GM18858 (cell line): ENCODE measurements around the gene GABRD.

Experiments used
- ATAC-seq: cut with Tn5 transposase; IDR thresholded peaks from one replicate; pipeline ENCODE4 v1.9.1; 2021; ENCODE audit not compliant: unreplicated experiment

The GABRD gene

GRCh38 chr1:2018217-2019171 is 651 bp upstream of the GABRD start:
- no peak for ATAC-seq

DNA sequence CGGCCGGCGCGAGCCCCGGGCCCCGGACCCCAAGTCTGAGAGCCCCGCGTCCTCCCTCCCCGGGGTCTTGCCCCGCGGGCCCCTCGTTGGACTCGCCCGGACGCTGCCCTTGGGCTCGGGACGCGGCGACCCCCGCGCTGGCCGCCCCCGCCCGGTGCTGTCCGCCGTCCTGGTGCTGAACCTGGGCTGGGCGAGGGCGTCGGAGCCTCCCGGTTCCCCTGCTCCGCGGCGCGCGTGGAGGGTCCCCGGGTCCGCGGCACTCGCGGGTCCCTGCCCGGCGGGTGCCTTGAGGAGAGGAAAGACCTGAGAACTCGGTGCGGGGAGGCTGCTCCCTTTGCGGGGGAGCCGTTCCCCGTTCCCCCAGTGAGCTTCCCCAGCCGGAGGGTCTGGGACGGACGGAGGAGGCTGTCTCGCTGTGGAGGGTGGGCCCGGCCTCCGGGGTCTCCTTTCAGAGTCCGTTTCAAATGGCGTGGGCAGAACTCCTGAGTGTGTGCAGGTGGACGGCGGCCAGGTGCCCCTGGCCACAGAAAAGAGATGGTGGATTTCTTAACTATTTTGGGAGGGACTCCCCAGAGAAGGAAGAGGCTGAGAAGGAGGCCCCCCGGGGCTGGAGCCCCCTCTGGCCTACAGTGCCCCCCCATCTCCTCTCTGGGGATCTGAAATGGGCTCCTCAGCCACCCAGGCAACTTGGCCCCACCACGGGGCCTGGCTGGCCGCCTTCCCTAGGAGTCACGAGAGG is 595 bp downstream of the GABRD start:
- ATAC-seq: no peak

DNA sequence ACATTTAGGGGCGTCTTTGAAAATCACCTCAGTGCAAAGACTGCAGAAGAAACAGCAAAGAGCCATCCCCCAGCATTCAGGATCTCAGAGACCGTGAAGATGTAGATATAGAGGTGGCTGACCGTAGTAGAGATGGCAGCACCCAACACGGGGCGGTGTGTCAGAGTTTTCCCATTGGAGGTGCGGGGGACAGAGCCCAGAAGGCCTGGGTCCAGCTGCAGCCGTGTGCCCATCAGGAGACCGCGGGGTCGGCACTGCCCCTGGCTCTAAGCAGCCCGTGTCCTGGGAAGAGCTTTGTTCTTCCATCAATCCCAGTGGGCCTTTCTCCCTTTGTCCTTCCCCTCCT is 1.1 kb downstream of the GABRD start:
- no peak for ATAC-seq

DNA sequence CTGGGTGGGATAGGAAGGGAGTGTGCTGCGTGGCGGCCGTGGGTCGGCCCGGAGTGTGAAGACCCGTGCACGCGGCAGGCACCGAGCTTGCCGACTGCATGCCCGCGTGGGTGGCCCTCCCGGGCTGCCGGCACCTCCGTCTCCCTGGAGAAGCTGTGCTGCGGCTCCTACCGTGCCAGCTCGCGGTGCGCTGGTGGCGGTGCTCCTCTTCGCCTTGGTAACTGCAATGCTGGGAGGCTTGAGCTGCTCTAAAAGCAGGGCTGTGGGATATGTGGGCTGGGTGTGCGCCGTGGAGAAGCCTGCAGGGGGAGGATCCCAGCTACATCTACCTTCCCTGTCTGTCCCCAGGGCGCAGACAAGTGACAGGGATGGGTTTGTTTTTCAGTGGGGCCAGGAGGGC is 2.4 kb downstream of the GABRD start:
- no peak for ATAC-seq

DNA sequence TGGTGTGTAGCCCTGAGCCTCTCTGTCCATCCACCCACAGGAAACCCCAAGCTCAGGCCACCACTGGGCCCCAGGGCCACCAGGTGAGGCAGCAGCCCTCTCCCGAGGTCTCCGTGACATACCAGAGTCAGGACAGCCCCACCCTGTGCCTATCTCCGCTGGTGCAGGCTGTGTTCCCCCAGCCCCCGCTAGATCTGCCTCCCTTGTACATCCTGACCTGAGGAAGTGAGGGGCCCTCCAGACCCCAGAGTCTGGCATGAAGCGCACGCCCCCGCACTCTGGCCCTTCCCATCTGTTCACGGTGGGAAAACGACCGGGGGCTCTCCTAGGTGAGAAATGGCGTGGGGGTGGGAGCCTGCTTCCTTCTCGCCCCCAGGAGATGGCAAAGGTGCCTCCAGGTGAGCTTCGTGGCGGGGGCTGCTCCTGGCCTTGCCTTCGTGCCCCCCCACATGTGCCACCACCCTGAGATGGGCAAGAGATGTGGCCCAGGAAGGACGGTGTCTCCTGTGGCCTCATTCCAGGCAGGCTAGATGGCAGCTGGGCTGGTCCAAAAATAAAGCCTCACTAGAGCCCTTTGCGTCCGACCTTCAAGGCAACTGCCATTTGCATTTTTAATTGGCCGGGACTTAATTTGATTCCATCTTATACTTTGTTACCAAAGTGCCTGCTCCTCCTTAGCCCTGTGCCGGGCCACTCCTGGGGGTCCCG is 3.1 kb downstream of the GABRD start:
- ATAC-seq: no peak

GRCh38 chr1:2023187-2023586 is 4.0 kb downstream of the GABRD start:
- ATAC-seq: no peak

GRCh38 chr1:2024451-2024850 is 5.3 kb downstream of the GABRD start:
- ATAC-seq: no peak

GRCh38 chr1:2024887-2025286 is 5.7 kb downstream of the GABRD start:
- no peak for ATAC-seq

- ATAC-seq: no peak
Observed at GRCh38 chr1:2025491-2025981, 6.4 kb downstream of the GABRD start.

DNA sequence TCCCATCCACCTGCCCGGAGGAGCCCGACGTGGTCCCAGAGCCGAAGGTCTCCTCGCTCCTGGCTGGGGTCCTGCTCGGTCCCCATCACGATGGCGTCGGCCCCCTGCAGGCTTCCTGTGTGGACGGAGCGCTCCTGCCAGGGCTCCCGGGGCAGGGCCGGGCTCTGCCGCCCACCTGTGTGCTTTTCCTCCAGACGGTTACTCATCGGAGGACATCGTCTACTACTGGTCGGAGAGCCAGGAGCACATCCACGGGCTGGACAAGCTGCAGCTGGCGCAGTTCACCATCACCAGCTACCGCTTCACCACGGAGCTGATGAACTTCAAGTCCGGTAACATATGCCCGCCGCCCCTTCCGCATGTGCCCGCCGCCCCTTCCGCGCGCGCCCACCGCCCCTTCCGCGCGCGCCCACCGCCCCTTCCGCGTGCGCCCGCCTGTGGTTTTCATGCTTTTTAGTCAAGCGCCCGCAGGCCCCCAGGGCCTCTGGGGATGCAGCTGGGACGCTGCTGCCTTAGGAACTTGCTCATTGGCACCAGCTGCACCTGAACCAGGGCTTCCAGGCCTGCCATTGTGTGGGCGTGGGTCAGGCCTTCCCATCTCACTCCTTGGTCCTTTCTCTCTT is 8.9 kb downstream of the GABRD start:
- ATAC-seq: no peak

- no peak for ATAC-seq
Observed at GRCh38 chr1:2028870-2029560, 9.9 kb downstream of the GABRD start.

DNA sequence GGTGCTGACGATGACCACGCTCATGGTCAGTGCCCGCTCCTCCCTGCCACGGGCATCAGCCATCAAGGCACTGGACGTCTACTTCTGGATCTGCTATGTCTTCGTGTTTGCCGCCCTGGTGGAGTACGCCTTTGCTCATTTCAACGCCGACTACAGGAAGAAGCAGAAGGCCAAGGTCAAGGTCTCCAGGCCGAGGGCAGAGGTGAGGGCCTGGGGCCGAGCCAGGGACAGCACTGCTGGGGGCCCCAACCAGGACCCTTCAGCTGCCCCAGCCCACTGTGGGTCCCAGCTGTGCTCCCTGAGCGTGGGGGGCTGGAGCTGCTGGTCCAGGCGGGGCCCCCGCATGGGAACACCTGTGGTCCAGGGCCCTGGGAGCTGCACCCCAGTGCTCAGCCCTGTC is 10.4 kb downstream of the GABRD start:
- ATAC-seq: no peak

GRCh38 chr1:2030076-2030871 is 11.1 kb downstream of the GABRD start:
- no peak for ATAC-seq

DNA sequence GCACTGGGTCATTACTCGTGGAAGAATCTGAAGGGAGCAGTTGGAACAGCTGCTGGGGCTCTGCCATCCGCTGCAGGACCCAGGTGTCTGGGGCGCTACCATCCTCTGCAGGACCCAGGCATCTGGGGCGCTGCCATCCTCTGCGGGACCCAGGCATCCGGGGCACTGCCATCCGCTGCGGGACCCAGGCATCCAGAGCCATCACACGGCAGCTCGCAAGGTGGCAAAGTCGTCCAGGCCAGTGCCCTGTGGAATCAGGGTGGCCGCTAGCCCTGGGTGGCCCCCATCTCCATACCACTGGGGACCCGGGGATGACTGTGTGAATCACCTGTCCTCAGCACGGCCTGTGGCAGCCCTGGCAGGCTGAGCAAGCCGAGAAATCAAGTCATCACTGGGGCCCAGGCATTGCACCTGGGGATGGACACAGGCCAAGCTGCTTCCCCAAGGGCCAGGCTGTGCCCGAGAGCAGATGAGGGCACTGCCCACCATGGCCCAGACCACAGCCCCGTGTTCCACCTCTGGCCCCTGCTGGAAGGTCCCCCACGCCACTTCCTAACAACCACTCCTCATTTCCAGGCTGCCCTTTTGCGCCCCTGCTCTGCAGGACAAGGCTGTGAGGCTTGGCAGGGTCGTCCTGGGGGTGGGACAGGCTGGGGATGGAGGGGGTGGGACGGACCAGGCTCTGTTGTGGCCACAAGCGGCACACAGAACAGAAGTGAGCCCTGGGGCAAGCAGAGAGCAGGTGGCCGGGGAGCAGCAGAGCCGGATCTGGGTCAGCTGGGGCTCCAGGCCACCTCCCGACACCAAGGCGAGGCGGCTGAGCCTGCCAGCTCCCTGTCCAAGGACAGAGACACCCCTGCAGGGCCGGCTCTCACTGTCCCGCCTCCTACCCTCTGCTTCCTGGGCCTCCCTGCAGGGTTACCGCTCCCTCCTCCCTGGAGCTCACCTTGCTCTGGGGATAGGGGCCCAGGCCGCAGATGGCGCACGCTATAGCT is 12.7 kb downstream of the GABRD start:
- no peak for ATAC-seq

DNA sequence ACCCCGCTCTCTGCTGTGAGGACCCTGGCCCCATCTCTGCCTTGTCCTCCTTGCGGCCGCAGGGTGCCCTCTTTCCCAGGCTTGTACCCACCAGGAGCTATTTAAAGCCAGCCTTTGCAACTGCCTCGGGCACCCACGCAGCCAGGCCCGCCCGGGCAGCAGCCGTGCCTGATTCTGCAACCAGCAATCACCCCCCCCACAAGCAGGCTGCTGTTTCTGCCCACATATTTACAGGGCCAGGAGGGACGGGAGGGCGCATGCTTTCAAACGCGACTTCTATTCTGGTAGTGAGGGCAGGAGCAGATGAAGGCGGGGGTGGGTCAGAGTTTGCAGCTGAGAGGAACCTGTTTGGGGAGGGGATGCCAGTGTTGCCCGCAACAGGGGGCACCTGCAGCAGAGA is 13.6 kb downstream of the GABRD start:
- ATAC-seq: no peak

DNA sequence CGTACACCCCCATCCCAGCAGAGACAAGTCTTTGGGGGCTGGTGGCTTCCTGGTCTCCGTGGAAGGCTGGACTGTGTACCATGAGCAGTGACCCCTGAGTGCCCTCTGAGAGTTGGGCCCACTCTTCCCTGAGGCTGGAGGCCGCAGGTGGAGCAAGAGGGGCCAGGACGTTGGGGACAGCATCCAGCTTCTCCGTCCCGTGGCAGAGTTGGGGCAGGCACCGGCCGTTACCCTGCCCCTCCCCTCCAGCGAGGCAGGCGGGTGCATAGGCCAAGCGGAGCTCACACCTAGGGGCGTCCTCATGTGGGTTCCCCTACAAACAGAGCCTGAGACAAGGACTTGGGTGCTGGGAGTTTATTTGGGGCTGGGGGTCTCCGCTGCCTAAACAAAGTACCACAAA is 14.0 kb downstream of the GABRD start:
- no peak for ATAC-seq

DNA sequence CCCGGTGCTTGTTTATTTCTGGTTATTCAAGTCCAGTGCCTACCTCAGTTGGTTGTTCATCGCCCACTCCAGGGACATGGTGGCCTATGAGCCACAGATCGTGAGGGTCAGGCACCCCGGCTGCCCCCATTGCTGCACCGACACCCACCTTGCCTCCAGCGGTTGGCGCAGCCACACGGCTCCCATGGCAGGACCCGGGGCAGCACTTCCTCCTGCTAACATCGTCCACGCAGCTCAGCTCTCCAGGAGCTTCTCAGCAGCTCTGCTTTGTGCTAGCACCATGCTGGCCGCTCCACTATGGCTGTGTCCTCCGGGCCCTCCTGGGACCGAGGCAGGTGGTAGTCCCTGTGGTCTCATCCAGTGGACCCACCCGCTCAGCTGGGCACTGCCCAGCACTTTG is 17.1 kb downstream of the GABRD start:
- no peak for ATAC-seq

GRCh38 chr1:2037314-2037979 is 18.3 kb downstream of the GABRD start:
- no peak for ATAC-seq
